ENCODE measurements around the gene NDC1.
A peak's percentile ranks its signal among the peaks of the same experiment; 100 is the strongest.

NDC1 gene

DNA sequence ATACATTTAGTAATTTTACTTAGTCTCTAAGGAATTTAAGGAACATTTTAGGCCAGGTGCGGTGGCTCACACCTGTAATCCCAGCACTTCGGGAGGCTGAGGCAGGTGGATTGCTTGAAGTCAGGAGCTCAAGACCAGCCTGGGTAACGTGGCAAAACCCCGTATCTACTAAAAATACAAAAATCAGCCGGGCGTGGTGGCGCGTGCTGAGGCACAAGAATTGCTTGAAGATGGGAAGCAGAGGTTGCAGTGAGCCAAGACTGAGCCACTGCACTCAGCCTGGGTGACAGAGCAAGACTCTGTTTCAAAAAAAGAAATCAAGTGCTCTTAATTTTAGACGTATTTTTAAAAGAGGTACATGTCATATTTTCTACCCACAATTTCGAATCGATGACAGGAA is 3.3 kb downstream of the NDC1 start:
- DNase-seq (no peak), ATAC-seq (ENCODE audit: insufficient read depth, low read depth) (no peak)
- TF ChIP-seq EZH2 (IDR thresholded peaks at IDR 0.05; ENCODE audit: borderline replicate concordance, low read depth, low read length, severe bottlenecking), result no peak
- TF ChIP-seq, protein P1, sequence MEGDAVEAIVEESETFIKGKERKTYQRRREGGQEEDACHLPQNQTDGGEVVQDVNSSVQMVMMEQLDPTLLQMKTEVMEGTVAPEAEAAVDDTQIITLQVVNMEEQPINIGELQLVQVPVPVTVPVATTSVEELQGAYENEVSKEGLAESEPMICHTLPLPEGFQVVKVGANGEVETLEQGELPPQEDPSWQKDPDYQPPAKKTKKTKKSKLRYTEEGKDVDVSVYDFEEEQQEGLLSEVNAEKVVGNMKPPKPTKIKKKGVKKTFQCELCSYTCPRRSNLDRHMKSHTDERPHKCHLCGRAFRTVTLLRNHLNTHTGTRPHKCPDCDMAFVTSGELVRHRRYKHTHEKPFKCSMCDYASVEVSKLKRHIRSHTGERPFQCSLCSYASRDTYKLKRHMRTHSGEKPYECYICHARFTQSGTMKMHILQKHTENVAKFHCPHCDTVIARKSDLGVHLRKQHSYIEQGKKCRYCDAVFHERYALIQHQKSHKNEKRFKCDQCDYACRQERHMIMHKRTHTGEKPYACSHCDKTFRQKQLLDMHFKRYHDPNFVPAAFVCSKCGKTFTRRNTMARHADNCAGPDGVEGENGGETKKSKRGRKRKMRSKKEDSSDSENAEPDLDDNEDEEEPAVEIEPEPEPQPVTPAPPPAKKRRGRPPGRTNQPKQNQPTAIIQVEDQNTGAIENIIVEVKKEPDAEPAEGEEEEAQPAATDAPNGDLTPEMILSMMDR (IDR thresholded peaks at IDR 0.05; ENCODE audit: borderline replicate concordance, extremely low read depth, low read length, poor library complexity, severe bottlenecking), result no peak
- no peaks in the 10 kb centered on the region for H3K9me3 ChIP-seq (ENCODE audit: insufficient read depth, low read length, severe bottlenecking)
- H4K20me1 ChIP-seq (ENCODE audit: insufficient read depth, low read length), result peaks cover 29% of the 10 kb centered on the region; the same call in 1 of the 2 replicates
- peak overlapping the region; percentile 95; the same call in 1 of the 2 replicates for H3K4me2 ChIP-seq (ENCODE audit: insufficient read depth, low read length)
- no peaks in the 10 kb centered on the region for H3K27me3 ChIP-seq (ENCODE audit: insufficient read depth, low read length, poor library complexity)
- no peak overlapping the region for H3K9ac ChIP-seq (ENCODE audit: low read depth, low read length)
- peaks cover 42% of the 10 kb centered on the region for H3K4me1 ChIP-seq (ENCODE audit: insufficient read depth, low read length)
- no peak overlapping the region for H3K4me3 ChIP-seq (ENCODE audit: low read depth in 1 of 2, low read length in 2 of 2)
- H3K79me2 ChIP-seq (ENCODE audit: insufficient read depth, low read length), result peaks cover 79% of the 10 kb centered on the region
- H3K27ac ChIP-seq (ENCODE audit: low read length), result no peak overlapping the region
- no peak overlapping the region for H2AFZ ChIP-seq (ENCODE audit: low read depth, low read length)
- H3K36me3 ChIP-seq (ENCODE audit: insufficient read depth, low read length), result peaks cover 44% of the 10 kb centered on the region

DNA sequence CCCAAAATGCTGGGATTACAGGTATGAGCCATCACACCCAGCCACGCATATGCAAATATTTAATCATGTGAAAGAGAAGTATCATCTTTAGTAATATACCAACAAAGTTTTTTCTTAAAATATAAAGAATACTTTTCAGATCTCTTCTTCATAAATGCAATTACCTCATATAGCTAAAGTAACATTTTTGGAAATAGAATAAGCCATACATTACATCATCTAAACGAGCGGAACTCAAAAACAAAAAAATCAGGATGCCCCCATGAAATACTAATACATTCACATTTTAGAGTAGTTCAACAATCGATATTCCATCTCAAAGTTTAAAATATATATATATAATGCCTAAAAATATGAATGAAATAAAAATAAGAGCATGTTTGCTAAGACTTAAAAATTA is 4.7 kb downstream of the NDC1 start:
- DNase-seq (no peak), ATAC-seq (ENCODE audit: insufficient read depth, low read depth) (no peak)
- Histone ChIP-seq H3K79me2 (ENCODE audit: insufficient read depth, low read length) (peaks cover 89% of the 10 kb centered on the region), H3K4me2 (ENCODE audit: insufficient read depth, low read length) (no peak overlapping the region), H2AFZ (ENCODE audit: low read depth, low read length) (no peak overlapping the region), H4K20me1 (ENCODE audit: insufficient read depth, low read length) (peaks cover 38% of the 10 kb centered on the region), H3K4me3 (ENCODE audit: low read depth in 1 of 2, low read length in 2 of 2) (no peak overlapping the region), H3K9me3 (ENCODE audit: insufficient read depth, low read length, severe bottlenecking) (no peaks in the 10 kb centered on the region), H3K36me3 (ENCODE audit: insufficient read depth, low read length) (peaks cover 56% of the 10 kb centered on the region), H3K27me3 (ENCODE audit: insufficient read depth, low read length, poor library complexity) (no peaks in the 10 kb centered on the region), H3K4me1 (ENCODE audit: insufficient read depth, low read length) (peaks cover 34% of the 10 kb centered on the region), H3K9ac (ENCODE audit: low read depth, low read length) (no peak overlapping the region), H3K27ac (ENCODE audit: low read length) (no peak overlapping the region)
- TF ChIP-seq, protein P1 (IDR thresholded peaks at IDR 0.05; ENCODE audit: borderline replicate concordance, extremely low read depth, low read length, poor library complexity, severe bottlenecking), result no peak
- TF ChIP-seq EZH2 (IDR thresholded peaks at IDR 0.05; ENCODE audit: borderline replicate concordance, low read depth, low read length, severe bottlenecking), result no peak

DNA sequence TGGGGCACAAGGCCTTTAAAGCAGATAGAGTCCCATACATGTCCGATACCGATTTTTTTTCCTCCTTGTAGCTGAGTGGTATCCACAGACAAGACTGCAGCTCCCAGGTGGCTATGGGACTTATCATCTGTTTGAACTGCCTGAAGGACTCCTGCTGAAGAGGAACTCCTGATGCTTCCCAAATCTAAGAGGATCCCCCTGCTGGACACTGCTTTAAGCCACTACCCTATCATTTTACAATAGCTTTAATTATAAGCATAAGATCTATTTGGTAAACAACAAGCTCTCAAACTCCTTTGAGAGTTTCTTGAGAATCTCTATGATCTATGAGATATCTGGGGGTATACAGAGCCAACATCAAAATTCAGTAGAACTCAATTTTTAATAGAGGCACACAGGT is 11.7 kb downstream of the NDC1 start:
- TF ChIP-seq, protein P1 (IDR thresholded peaks at IDR 0.05; ENCODE audit: borderline replicate concordance, extremely low read depth, low read length, poor library complexity, severe bottlenecking), result no peak
- no peak for TF ChIP-seq EZH2 (IDR thresholded peaks at IDR 0.05; ENCODE audit: borderline replicate concordance, low read depth, low read length, severe bottlenecking)
- Histone ChIP-seq H3K79me2 (ENCODE audit: insufficient read depth, low read length) (peaks cover 61% of the 10 kb centered on the region), H3K9me3 (ENCODE audit: insufficient read depth, low read length, severe bottlenecking) (no peaks in the 10 kb centered on the region), H4K20me1 (ENCODE audit: insufficient read depth, low read length) (peaks cover 10% of the 10 kb centered on the region), H2AFZ (ENCODE audit: low read depth, low read length) (no peak overlapping the region), H3K4me3 (ENCODE audit: low read depth in 1 of 2, low read length in 2 of 2) (no peak overlapping the region), H3K36me3 (ENCODE audit: insufficient read depth, low read length) (peaks cover 88% of the 10 kb centered on the region), H3K27me3 (ENCODE audit: insufficient read depth, low read length, poor library complexity) (no peaks in the 10 kb centered on the region), H3K4me1 (ENCODE audit: insufficient read depth, low read length) (no peaks in the 10 kb centered on the region), H3K4me2 (ENCODE audit: insufficient read depth, low read length) (no peak overlapping the region), H3K27ac (ENCODE audit: low read length) (no peak overlapping the region), H3K9ac (ENCODE audit: low read depth, low read length) (no peak overlapping the region)
- no peak for DNase-seq
- no peak for ATAC-seq (ENCODE audit: insufficient read depth, low read depth)

DNA sequence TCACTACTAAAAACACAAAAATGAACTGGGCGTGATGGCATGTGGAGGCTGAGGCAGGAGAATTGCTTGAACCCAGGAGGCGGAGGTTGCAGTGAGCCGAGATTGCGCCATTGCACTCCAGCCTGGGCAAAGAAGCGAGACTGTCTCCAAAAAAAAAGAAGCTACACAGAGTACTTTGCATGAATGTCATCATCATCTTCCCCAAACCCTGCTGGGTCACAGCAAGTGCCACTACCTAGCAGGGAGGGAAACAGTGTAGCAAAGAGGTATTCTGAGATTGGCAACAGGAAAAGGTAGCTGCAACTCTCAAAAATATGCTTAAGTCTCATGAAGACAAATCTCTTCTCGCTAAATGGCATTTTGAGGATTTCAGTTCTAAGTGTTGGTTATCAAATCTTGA is 12.8 kb downstream of the NDC1 start:
- H2AFZ ChIP-seq (ENCODE audit: low read depth, low read length), result no peak overlapping the region
- ATAC-seq (ENCODE audit: insufficient read depth, low read depth), result no peak

More for the DNA sequence above, 12.8 kb downstream of the NDC1 start:
- Histone ChIP-seq H3K4me1 (ENCODE audit: insufficient read depth, low read length) (no peaks in the 10 kb centered on the region), H3K9me3 (ENCODE audit: insufficient read depth, low read length, severe bottlenecking) (no peaks in the 10 kb centered on the region), H4K20me1 (ENCODE audit: insufficient read depth, low read length) (peaks cover 10% of the 10 kb centered on the region), H3K79me2 (ENCODE audit: insufficient read depth, low read length) (peaks cover 65% of the 10 kb centered on the region), H3K4me3 (ENCODE audit: low read depth in 1 of 2, low read length in 2 of 2) (no peak overlapping the region), H3K4me2 (ENCODE audit: insufficient read depth, low read length) (no peak overlapping the region), H3K9ac (ENCODE audit: low read depth, low read length) (no peak overlapping the region), H3K36me3 (ENCODE audit: insufficient read depth, low read length) (peaks cover 90% of the 10 kb centered on the region), H3K27ac (ENCODE audit: low read length) (no peak overlapping the region), H3K27me3 (ENCODE audit: insufficient read depth, low read length, poor library complexity) (no peaks in the 10 kb centered on the region)
- TF ChIP-seq, protein P1 (IDR thresholded peaks at IDR 0.05; ENCODE audit: borderline replicate concordance, extremely low read depth, low read length, poor library complexity, severe bottlenecking), result no peak
- TF ChIP-seq EZH2 (IDR thresholded peaks at IDR 0.05; ENCODE audit: borderline replicate concordance, low read depth, low read length, severe bottlenecking), result no peak
- DNase-seq, result no peak

All from DND-41 (cell line).